SK-N-SH (cell line): ENCODE measurements around the gene THEMIS. TPM values are rescaled to one million over a fixed set of nuclear protein-coding genes. Genes with fewer than 3 reads are reported as not detected.

ENCODE experiments used
- CTCF ChIA-PET: fragments of 300-600, 350-600 bp; formaldehyde crosslinking; extraction: SDS; loops from one replicate; lab custom pipeline; 2021; lab: Yijun Ruan, JAX
- POLR2A ChIA-PET: fragments of 350-600 bp; sonication (Branson Sonifier 250); formaldehyde crosslinking; extraction: SDS; loops from one replicate; lab custom pipeline; 2020; ENCODE audit warnings: antibody characterized with exemption, inconsistent platforms; lab: Yijun Ruan, JAX
- DNase-seq: peaks from one replicate; pipeline ENCODE4 v3.0.0; 2012
- H2AFZ ChIP-seq: fragments of 200-600 bp; sonication (generic); 2 replicates; pipeline ENCODE4 v1.8.1; 2016; ENCODE audit warnings: antibody characterized with exemption, mild to moderate bottlenecking, low read depth
- H3F3A ChIP-seq: fragments of 200-600 bp; sonication (generic); replicated peaks from 2 replicates; pipeline ENCODE3; 2016; ENCODE audit warnings: antibody characterized with exemption, mild to moderate bottlenecking; ENCODE audit not compliant: insufficient read depth
- H3K27ac ChIP-seq, 2 experiments: fragments of 200-500 bp in 1 of 2; fragments of 200-600 bp in 1 of 2; sonication (Bioruptor generic) in 1 of 2; sonication (generic), shearing (Covaris generic) in 1 of 2; 2 replicates each; pipeline versions ENCODE4 v1.5.1 to v1.6.1; 2014 to 2016; ENCODE audit warnings: low read depth in 2 of 2, inconsistent platforms in 1 of 2, low read length in 1 of 2, mild to moderate bottlenecking in 1 of 2, mixed read lengths in 1 of 2
- H3K27me3 ChIP-seq: fragments of 200-600 bp; sonication (generic), shearing (Covaris generic); 2 replicates; pipeline ENCODE4 v1.6.1; 2016; ENCODE audit warnings: mixed run types; ENCODE audit not compliant: insufficient read depth
- H3K36me3 ChIP-seq, 2 experiments: fragments of 200-500 bp in 1 of 2; fragments of 200-600 bp in 1 of 2; sonication (Bioruptor generic) in 1 of 2; sonication (generic) in 1 of 2; replicated peaks in 1 of 2; 2 replicates each; pipeline versions ENCODE3 to v1.5.1; 2014 to 2016; ENCODE audit warnings: low read length in 1 of 2, mild to moderate bottlenecking in 1 of 2; ENCODE audit not compliant: insufficient read depth in 2 of 2, control insufficient read depth in 1 of 2
- H3K4me1 ChIP-seq, 2 experiments: fragments of 200-500 bp in 1 of 2; fragments of 200-600 bp in 1 of 2; sonication (Bioruptor generic) in 1 of 2; sonication (generic), shearing (Covaris generic) in 1 of 2; 2 replicates each; pipeline versions ENCODE4 v1.5.1 to v1.6.1; 2014 to 2016; ENCODE audit warnings: low read depth in 1 of 2, low read length in 1 of 2, mixed run types in 1 of 2; ENCODE audit not compliant: insufficient read depth in 2 of 2, control insufficient read depth in 1 of 2
- H3K4me2 ChIP-seq: fragments of 200-600 bp; sonication (generic), shearing (Covaris generic); 2 replicates; pipeline ENCODE4 v1.6.1; 2017; ENCODE audit warnings: mixed run types
- H3K4me3 ChIP-seq, 2 experiments: fragments of 200-500 bp in 1 of 2; fragments of 200-600 bp in 1 of 2; sonication (Bioruptor generic) in 1 of 2; sonication (generic), shearing (Covaris generic) in 1 of 2; 2 replicates each; pipeline versions ENCODE4 v1.5.1 to v1.8.1; 2014 to 2016; ENCODE audit warnings: low read depth in 2 of 2, inconsistent platforms in 1 of 2, low read length in 1 of 2, mild to moderate bottlenecking in 1 of 2, mixed read lengths in 1 of 2, moderate library complexity in 1 of 2
- H3K79me2 ChIP-seq: fragments of 200-600 bp; sonication (generic); 2 replicates; pipeline ENCODE4 v1.8.1; 2017; ENCODE audit warnings: mild to moderate bottlenecking; ENCODE audit not compliant: insufficient read depth
- H3K9ac ChIP-seq: fragments of 200-600 bp; sonication (generic); 2 replicates; pipeline ENCODE4 v1.6.1; 2017; ENCODE audit warnings: mixed run types
- H3K9me2 ChIP-seq: fragments of 200-600 bp; sonication (generic); 2 replicates; pipeline ENCODE4 v1.6.1; 2017; ENCODE audit warnings: mixed run types
- H3K9me3 ChIP-seq: fragments of 200-600 bp; sonication (generic); 2 replicates; pipeline ENCODE4 v1.6.1; 2017; ENCODE audit warnings: mixed run types, mild to moderate bottlenecking, moderate library complexity
- H4K20me1 ChIP-seq: fragments of 200-600 bp; sonication (generic); 2 replicates; pipeline ENCODE4 v1.6.1; 2017; ENCODE audit warnings: mild to moderate bottlenecking, mixed run types; ENCODE audit not compliant: insufficient read depth
- CHD2 ChIP-seq: fragments of 150-350 bp; IDR thresholded peaks from 2 replicates; pipeline ENCODE4 v1.6.1; 2018; ENCODE audit warnings: low read length; ENCODE audit not compliant: partially characterized antibody
- EP300 ChIP-seq, 2 experiments: IDR thresholded peaks; 2 replicates each; pipeline versions ENCODE4 v1.4.0 to v1.6.1; 2012; ENCODE audit warnings: borderline replicate concordance in 1 of 2, low read depth in 1 of 2, low read length in 1 of 2
- EZH2phosphoT487 ChIP-seq: fragments of 200-600 bp; sonication (generic); IDR thresholded peaks from 2 replicates; pipeline ENCODE4 v1.6.1; 2017; ENCODE audit warnings: low read depth, mixed run types, mild to moderate bottlenecking, antibody characterized with exemption, moderate library complexity, borderline replicate concordance
- FOXJ3 ChIP-seq: sonication (generic); formaldehyde crosslinking; IDR thresholded peaks from 2 replicates; pipeline ENCODE4 v1.5.1; 2020; ENCODE audit warnings: mild to moderate bottlenecking, missing genetic modification reagents
- FOXM1 ChIP-seq: IDR thresholded peaks from 2 replicates; pipeline ENCODE4 v1.4.0; 2012; ENCODE audit warnings: low read depth, mild to moderate bottlenecking
- MXI1 ChIP-seq: IDR thresholded peaks from 2 replicates; pipeline ENCODE4 v1.6.1; 2012; ENCODE audit warnings: mild to moderate bottlenecking, low read depth, low read length, improper control_type of control experiment
- NFIC ChIP-seq: IDR thresholded peaks from 2 replicates; pipeline ENCODE4 v1.4.0; 2012; ENCODE audit warnings: borderline replicate concordance
- POLR2AphosphoS5 ChIP-seq: IDR thresholded peaks from 2 replicates; pipeline ENCODE4 v1.6.1; 2012; ENCODE audit warnings: low read depth, low read length
- RAD21 ChIP-seq: IDR thresholded peaks from 2 replicates; pipeline ENCODE4 v1.6.1; 2012; ENCODE audit warnings: mild to moderate bottlenecking, low read length
- RCOR1 ChIP-seq: fragments of 150-350 bp; IDR thresholded peaks from 2 replicates; pipeline ENCODE4 v1.6.1; 2017; ENCODE audit warnings: antibody characterized with exemption, low read length
- RXRA ChIP-seq: IDR thresholded peaks from 2 replicates; pipeline ENCODE4 v1.4.0; 2012; ENCODE audit warnings: low read depth, mild to moderate bottlenecking, borderline replicate concordance
- TAF1 ChIP-seq: IDR thresholded peaks from 2 replicates; pipeline ENCODE4 v1.6.1; 2012; ENCODE audit warnings: low read depth, mild to moderate bottlenecking, low read length, moderate library complexity, borderline replicate concordance
- TCF12 ChIP-seq: IDR thresholded peaks from 2 replicates; pipeline ENCODE4 v1.4.0; 2012
- TEAD4 ChIP-seq: IDR thresholded peaks from 2 replicates; pipeline ENCODE4 v1.4.0; 2012; ENCODE audit warnings: mild to moderate bottlenecking, borderline replicate concordance; ENCODE audit not compliant: insufficient read depth
- WGBS: methylation state at CpG from one replicate; pipeline ENCODE4 v1.1.6; 2017; ENCODE audit warnings: low lambda C conversion rate; 5-methylcytosine and 5-hydroxymethylcytosine counted together
- polyA plus RNA-seq, 3 experiments: library from polyadenylated mRNA; depleted of rRNA; stranded (reverse); fragments of >200 nt; gene quantifications; 2 replicates each; pipeline ENCODE4 v1.2.3, GENCODE V29; 2012
- TF ChIP-seq, protein P1 (sequence below): IDR thresholded peaks from 2 replicates; pipeline ENCODE4 v1.6.1; 2012; ENCODE audit warnings: mild to moderate bottlenecking, low read depth, low read length, moderate library complexity
- TF ChIP-seq, protein P2 (sequence below): fragments of 150-350 bp; IDR thresholded peaks from 2 replicates; pipeline ENCODE4 v1.6.1; 2016; ENCODE audit warnings: mild to moderate bottlenecking, low read depth, low read length
- TF ChIP-seq, protein P3 (sequence below): IDR thresholded peaks from 2 replicates; pipeline ENCODE4; 2012
- TF ChIP-seq, protein P4 (sequence below): IDR thresholded peaks from 2 replicates; pipeline ENCODE4 v1.4.0; 2012; ENCODE audit warnings: low read depth
- TF ChIP-seq, protein P5 (sequence below): fragments of 200-600 bp; sonication (generic); IDR thresholded peaks from 2 replicates; pipeline ENCODE4 v1.6.1; 2017; ENCODE audit warnings: antibody characterized with exemption, mild to moderate bottlenecking, moderate library complexity
- TF ChIP-seq, protein P6 (sequence below): IDR thresholded peaks from 2 replicates; pipeline ENCODE4 v1.4.0; 2012; ENCODE audit warnings: low read depth, borderline replicate concordance

The THEMIS gene
- polyA plus RNA-seq, 1 of the 3 experiments (the other 2 are of a cell fraction) = not detected

DNA sequence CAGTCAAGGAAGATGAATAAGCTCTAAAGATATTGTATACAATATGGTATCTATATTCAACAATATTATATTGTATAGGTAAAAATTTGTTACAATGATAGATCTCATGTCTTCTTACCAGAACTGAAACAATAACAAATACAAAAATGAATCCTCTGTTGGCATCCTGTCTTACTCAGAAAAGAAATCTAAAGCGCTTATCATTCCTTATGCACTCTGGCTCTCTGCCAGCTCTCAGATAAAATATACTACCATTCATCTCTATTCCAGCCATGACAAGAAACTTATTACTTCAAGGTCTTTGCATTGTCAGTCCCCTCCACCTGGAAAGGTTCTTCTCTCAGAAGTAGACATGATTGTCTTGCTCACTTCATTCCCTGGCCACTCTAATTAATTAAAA is 138.6 kb downstream of the THEMIS start:
- Histone ChIP-seq H3K4me1 (no peaks in the 10 kb centered on the region), H3K9me2 (no peaks in the 10 kb centered on the region)
- TF ChIP-seq RAD21 = no peak
- no peak for TF ChIP-seq MXI1
- TF ChIP-seq EP300 (IDR thresholded peaks at IDR 0.05; ENCODE audit: borderline replicate concordance in 1 of 2, low read depth in 1 of 2, low read length in 1 of 2) = no peak
- TF ChIP-seq TCF12 = no peak
- TF ChIP-seq POLR2AphosphoS5 = no peak
- TF ChIP-seq FOXM1 = no peak
- no peak for TF ChIP-seq RXRA
- TF ChIP-seq, protein P1, sequence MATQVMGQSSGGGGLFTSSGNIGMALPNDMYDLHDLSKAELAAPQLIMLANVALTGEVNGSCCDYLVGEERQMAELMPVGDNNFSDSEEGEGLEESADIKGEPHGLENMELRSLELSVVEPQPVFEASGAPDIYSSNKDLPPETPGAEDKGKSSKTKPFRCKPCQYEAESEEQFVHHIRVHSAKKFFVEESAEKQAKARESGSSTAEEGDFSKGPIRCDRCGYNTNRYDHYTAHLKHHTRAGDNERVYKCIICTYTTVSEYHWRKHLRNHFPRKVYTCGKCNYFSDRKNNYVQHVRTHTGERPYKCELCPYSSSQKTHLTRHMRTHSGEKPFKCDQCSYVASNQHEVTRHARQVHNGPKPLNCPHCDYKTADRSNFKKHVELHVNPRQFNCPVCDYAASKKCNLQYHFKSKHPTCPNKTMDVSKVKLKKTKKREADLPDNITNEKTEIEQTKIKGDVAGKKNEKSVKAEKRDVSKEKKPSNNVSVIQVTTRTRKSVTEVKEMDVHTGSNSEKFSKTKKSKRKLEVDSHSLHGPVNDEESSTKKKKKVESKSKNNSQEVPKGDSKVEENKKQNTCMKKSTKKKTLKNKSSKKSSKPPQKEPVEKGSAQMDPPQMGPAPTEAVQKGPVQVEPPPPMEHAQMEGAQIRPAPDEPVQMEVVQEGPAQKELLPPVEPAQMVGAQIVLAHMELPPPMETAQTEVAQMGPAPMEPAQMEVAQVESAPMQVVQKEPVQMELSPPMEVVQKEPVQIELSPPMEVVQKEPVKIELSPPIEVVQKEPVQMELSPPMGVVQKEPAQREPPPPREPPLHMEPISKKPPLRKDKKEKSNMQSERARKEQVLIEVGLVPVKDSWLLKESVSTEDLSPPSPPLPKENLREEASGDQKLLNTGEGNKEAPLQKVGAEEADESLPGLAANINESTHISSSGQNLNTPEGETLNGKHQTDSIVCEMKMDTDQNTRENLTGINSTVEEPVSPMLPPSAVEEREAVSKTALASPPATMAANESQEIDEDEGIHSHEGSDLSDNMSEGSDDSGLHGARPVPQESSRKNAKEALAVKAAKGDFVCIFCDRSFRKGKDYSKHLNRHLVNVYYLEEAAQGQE = no peak
- no peak for TF ChIP-seq CHD2
- TF ChIP-seq, protein P2, sequence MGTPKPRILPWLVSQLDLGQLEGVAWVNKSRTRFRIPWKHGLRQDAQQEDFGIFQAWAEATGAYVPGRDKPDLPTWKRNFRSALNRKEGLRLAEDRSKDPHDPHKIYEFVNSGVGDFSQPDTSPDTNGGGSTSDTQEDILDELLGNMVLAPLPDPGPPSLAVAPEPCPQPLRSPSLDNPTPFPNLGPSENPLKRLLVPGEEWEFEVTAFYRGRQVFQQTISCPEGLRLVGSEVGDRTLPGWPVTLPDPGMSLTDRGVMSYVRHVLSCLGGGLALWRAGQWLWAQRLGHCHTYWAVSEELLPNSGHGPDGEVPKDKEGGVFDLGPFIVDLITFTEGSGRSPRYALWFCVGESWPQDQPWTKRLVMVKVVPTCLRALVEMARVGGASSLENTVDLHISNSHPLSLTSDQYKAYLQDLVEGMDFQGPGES = no peak
- no peak for TF ChIP-seq RCOR1
- TF ChIP-seq, protein P3, sequence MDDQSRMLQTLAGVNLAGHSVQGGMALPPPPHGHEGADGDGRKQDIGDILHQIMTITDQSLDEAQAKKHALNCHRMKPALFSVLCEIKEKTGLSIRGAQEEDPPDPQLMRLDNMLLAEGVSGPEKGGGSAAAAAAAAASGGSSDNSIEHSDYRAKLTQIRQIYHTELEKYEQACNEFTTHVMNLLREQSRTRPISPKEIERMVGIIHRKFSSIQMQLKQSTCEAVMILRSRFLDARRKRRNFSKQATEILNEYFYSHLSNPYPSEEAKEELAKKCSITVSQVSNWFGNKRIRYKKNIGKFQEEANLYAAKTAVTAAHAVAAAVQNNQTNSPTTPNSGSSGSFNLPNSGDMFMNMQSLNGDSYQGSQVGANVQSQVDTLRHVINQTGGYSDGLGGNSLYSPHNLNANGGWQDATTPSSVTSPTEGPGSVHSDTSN = no peak
- no peak for TF ChIP-seq TAF1
- TF ChIP-seq, protein P4, sequence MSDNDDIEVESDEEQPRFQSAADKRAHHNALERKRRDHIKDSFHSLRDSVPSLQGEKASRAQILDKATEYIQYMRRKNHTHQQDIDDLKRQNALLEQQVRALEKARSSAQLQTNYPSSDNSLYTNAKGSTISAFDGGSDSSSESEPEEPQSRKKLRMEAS = no peak
- no peak for TF ChIP-seq TEAD4
- TF ChIP-seq NFIC = no peak
- TF ChIP-seq, protein P5, sequence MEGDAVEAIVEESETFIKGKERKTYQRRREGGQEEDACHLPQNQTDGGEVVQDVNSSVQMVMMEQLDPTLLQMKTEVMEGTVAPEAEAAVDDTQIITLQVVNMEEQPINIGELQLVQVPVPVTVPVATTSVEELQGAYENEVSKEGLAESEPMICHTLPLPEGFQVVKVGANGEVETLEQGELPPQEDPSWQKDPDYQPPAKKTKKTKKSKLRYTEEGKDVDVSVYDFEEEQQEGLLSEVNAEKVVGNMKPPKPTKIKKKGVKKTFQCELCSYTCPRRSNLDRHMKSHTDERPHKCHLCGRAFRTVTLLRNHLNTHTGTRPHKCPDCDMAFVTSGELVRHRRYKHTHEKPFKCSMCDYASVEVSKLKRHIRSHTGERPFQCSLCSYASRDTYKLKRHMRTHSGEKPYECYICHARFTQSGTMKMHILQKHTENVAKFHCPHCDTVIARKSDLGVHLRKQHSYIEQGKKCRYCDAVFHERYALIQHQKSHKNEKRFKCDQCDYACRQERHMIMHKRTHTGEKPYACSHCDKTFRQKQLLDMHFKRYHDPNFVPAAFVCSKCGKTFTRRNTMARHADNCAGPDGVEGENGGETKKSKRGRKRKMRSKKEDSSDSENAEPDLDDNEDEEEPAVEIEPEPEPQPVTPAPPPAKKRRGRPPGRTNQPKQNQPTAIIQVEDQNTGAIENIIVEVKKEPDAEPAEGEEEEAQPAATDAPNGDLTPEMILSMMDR = no peak
- TF ChIP-seq, protein P6, sequence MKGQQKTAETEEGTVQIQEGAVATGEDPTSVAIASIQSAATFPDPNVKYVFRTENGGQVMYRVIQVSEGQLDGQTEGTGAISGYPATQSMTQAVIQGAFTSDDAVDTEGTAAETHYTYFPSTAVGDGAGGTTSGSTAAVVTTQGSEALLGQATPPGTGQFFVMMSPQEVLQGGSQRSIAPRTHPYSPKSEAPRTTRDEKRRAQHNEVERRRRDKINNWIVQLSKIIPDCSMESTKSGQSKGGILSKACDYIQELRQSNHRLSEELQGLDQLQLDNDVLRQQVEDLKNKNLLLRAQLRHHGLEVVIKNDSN = no peak
- no peak for TF ChIP-seq EZH2phosphoT487
- no peak for TF ChIP-seq FOXJ3
- TF ChIP-seq, all 33 proteins: peak for 0
- no peak overlapping the region for H2AFZ ChIP-seq
- H3K36me3 ChIP-seq = no peaks in the 10 kb centered on the region
- no peak overlapping the region for H3K4me3 ChIP-seq
- no peak overlapping the region for H3K27ac ChIP-seq
- WGBS = 61% methylated on average over 1 of the region's 1 CpG
- CTCF ChIA-PET = no interaction called here
- DNase-seq = no peak
- H4K20me1 ChIP-seq = no peaks in the 10 kb centered on the region
- no peaks in the 10 kb centered on the region for H3K27me3 ChIP-seq
- H3K9me3 ChIP-seq = 0 out of 2 replicates have a peak, but pooled peaks cover 5% of the 10 kb centered on the region
- no peak overlapping the region for H3K9ac ChIP-seq
- no peaks in the 10 kb centered on the region for H3F3A ChIP-seq
- H3K4me2 ChIP-seq = no peak overlapping the region
- POLR2A ChIA-PET = no interaction called here
- no peaks in the 10 kb centered on the region for H3K79me2 ChIP-seq
